Measurements from ENCODE around the gene NCR1. TPM values are rescaled to one million over a fixed set of nuclear protein-coding genes. Genes with fewer than 3 reads are reported as not detected.
"Not testable (repeated sequence)": the region's sequence is repeated elsewhere in the genome, so short reads cannot be mapped to it uniquely, and the experiment has no call there.

The NCR1 gene, protein sequence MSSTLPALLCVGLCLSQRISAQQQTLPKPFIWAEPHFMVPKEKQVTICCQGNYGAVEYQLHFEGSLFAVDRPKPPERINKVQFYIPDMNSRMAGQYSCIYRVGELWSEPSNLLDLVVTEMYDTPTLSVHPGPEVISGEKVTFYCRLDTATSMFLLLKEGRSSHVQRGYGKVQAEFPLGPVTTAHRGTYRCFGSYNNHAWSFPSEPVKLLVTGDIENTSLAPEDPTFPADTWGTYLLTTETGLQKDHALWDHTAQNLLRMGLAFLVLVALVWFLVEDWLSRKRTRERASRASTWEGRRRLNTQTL
- total RNA-seq = under 1 TPM; 0.34 to 0.50 TPM

GRCh38 chr19:54905803-54906511, at the start of gene NCR1:
Gene NCR1 (plus strand): TSS chr19:54906148. CDS start chr19:54906188, 40 bp downstream.
- ATAC-seq (ENCODE audit: low read depth) (no peak), DNase-seq (no peak)
- H3K4me3 Mint-ChIP-seq = no peak within 1 kb of the TSS
- H3K9me3 Mint-ChIP-seq = no peaks in the 10 kb centered on the region
- POLR2A ChIA-PET = no interaction called here
- H3K4me1 Mint-ChIP-seq = peaks cover 5% of the 10 kb centered on the region
- no peak within 1 kb of the TSS for H3K27ac Mint-ChIP-seq
- H3K27me3 Mint-ChIP-seq = peaks cover 7% of the 10 kb centered on the region
- H3K36me3 Mint-ChIP-seq = no peaks in the 10 kb centered on the region

DNA sequence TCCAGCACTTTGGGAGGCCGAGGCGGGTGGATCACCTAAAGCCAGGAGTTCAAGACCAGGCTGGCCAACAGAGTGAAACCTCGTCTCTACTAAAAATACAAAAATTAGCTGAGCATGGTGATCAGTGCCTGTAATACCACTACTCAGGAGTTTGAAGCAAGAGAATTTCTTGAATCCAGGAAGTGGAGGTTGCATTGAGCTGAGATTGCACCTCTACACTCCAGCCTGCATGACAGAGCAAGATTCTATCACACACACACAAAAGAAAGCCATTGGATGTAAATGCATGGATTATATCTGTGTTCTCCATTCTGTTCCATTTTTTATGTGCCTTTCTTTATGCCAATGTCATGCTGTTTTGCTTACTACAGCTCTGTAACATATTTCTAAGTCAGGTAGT, 47.5 kb upstream of the NCR1 start:
- POLR2A ChIA-PET; H3K36me3 Mint-ChIP-seq; ATAC-seq (ENCODE audit: low read depth); DNase-seq; H3K4me3 Mint-ChIP-seq; H3K27ac Mint-ChIP-seq; H3K4me1 Mint-ChIP-seq; H3K27me3 Mint-ChIP-seq; H3K9me3 Mint-ChIP-seq: not testable (repeated sequence)

DNA sequence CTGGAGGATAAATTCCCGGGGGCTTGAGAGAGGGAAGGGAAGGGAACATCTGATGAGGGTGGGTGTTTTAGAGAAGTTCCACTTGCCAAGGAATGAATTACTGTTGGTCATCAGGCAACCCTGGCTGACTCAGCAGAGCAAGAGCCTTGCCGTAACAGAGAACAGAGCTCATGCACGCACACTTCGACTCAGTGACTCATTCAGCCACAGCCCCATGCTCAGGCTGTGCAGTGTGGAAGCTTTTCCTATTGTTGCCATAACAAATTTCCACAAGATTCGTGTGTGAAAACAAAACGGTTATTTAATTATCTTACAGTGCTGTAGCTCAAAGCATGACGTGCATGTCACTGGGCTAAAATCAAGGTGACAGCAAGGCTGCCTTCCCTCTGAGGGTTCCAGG, 46.5 kb upstream of the NCR1 start:
- H3K4me1 Mint-ChIP-seq; POLR2A ChIA-PET; H3K4me3 Mint-ChIP-seq; H3K27ac Mint-ChIP-seq; DNase-seq; H3K9me3 Mint-ChIP-seq; ATAC-seq (ENCODE audit: low read depth); H3K36me3 Mint-ChIP-seq; H3K27me3 Mint-ChIP-seq: not testable (repeated sequence)

GRCh38 chr19:54863459-54863858, 42.5 kb upstream of the NCR1 start:
- H3K36me3 Mint-ChIP-seq; DNase-seq; H3K9me3 Mint-ChIP-seq; H3K4me3 Mint-ChIP-seq; H3K27me3 Mint-ChIP-seq; H3K4me1 Mint-ChIP-seq; H3K27ac Mint-ChIP-seq; POLR2A ChIA-PET; ATAC-seq (ENCODE audit: low read depth): not testable (repeated sequence)

- Mint-ChIP-seq H3K27me3 (peaks cover 17% of the 10 kb centered on the region), H3K36me3 (no peaks in the 10 kb centered on the region), H3K27ac (no peak overlapping the region), H3K9me3 (no peaks in the 10 kb centered on the region), H3K4me1 (peaks cover 9% of the 10 kb centered on the region), H3K4me3 (no peak overlapping the region)
- DNase-seq (no peak), ATAC-seq (ENCODE audit: low read depth) (no peak)
- POLR2A ChIA-PET = no interaction called here
Measured at GRCh38 chr19:54871696-54872095, 34.3 kb upstream of the NCR1 start.

GRCh38 chr19:54873990-54874389, 32.0 kb upstream of the NCR1 start, which contains the start of gene FCAR:
Gene FCAR (plus strand): TSS chr19:54874235. CDS start chr19:54874290, 55 bp downstream.
- no peak for ATAC-seq (ENCODE audit: low read depth)

DNA sequence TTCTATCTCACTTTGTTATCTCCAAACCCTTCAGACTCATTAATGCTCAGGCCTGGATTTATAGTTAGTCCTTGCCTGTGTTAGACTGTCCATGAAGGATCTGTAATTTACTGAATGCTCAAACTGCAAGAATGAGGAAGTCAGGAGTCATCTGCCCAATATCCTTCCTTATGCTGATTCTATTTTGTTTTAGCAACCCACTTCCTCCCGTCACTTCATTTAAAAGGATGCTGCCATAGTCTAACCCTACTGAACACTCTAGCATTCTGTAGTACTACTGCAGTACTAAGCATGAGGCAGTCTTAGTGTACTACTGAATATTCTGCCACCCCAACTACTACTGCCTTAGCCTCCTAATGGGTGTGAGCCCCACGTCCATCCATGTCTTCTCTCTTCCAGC, 30.4 kb upstream of the NCR1 start:
- Mint-ChIP-seq H3K27me3 (peaks cover 37% of the 10 kb centered on the region), H3K4me1 (peaks cover 9% of the 10 kb centered on the region), H3K4me3 (no peak overlapping the region), H3K9me3 (no peaks in the 10 kb centered on the region), H3K36me3 (no peaks in the 10 kb centered on the region), H3K27ac (no peak overlapping the region)
- POLR2A ChIA-PET = no interaction called here
- DNase-seq (no peak), ATAC-seq (ENCODE audit: low read depth) (peak; percentile 36)

More at GRCh38 chr19:54873990-54874389, 32.0 kb upstream of the NCR1 start, which contains the start of gene FCAR:
- POLR2A ChIA-PET = no interaction called here
- H3K4me1 Mint-ChIP-seq = peaks cover 9% of the 10 kb centered on the region
- peaks cover 32% of the 10 kb centered on the region for H3K27me3 Mint-ChIP-seq
- H3K27ac Mint-ChIP-seq = no peak within 1 kb of the TSS
- no peaks in the 10 kb centered on the region for H3K36me3 Mint-ChIP-seq
- no peak for DNase-seq
- H3K9me3 Mint-ChIP-seq = no peaks in the 10 kb centered on the region
- H3K4me3 Mint-ChIP-seq = no peak within 1 kb of the TSS

GRCh38 chr19:54877471-54877870, 28.5 kb upstream of the NCR1 start:
- DNase-seq (no peak), ATAC-seq (ENCODE audit: low read depth) (no peak)
- no peak overlapping the region for H3K27ac Mint-ChIP-seq
- no peaks in the 10 kb centered on the region for H3K9me3 Mint-ChIP-seq
- H3K4me3 Mint-ChIP-seq = no peak overlapping the region
- H3K27me3 Mint-ChIP-seq = peaks cover 45% of the 10 kb centered on the region
- POLR2A ChIA-PET = no interaction called here
- H3K4me1 Mint-ChIP-seq = peaks cover 14% of the 10 kb centered on the region
- H3K36me3 Mint-ChIP-seq = no peaks in the 10 kb centered on the region

DNA sequence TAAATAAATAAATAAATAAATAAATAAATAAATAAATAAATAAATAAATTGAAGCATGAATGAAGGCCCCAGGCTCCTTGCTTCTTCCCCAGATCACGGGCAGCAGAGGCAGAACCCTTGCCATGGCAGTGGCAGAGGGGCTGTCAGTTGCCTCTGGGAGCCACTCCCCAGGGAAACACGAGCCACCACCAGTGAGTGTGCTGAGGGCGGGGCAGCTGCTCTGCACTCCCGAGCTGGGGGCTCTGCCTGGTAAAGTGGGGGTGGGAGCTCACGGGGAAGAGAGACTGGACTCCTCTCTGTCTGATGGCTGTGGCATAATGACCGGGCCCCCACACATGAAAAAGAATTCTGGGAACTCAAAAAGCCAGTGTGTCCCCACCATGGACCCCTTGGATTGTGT, 24.1 kb upstream of the NCR1 start:
- DNase-seq (no peak), ATAC-seq (ENCODE audit: low read depth) (no peak)
- no peak overlapping the region for H3K4me3 Mint-ChIP-seq
- no peaks in the 10 kb centered on the region for H3K36me3 Mint-ChIP-seq
- H3K27me3 Mint-ChIP-seq = peaks cover 32% of the 10 kb centered on the region
- no peak overlapping the region for H3K27ac Mint-ChIP-seq
- H3K4me1 Mint-ChIP-seq = peaks cover 9% of the 10 kb centered on the region
- POLR2A ChIA-PET = interaction anchor here (0.9 to 1.7 kb wide), 4 partner anchors 160 to 278 kb away, joined by 3 to 8 read pairs (median 4); partner anchors contain the start of gene RDH13
- H3K9me3 Mint-ChIP-seq = no peaks in the 10 kb centered on the region

GRCh38 chr19:54882758-54883157, 23.2 kb upstream of the NCR1 start:
- Mint-ChIP-seq H3K27ac (peak overlapping the region; percentile 90), H3K9me3 (no peaks in the 10 kb centered on the region), H3K4me3 (peak overlapping the region; percentile 76), H3K27me3 (peaks cover 24% of the 10 kb centered on the region), H3K4me1 (peaks cover 9% of the 10 kb centered on the region), H3K36me3 (no peaks in the 10 kb centered on the region)
- DNase-seq (peak; percentile 45), ATAC-seq (ENCODE audit: low read depth) (peak; percentile 87)
- POLR2A ChIA-PET = interaction anchor here (1.2 to 1.7 kb wide), 2 partner anchors 159 to 198 kb away, joined by 3 to 8 read pairs; no protein-coding TSS in a partner anchor

- no peak overlapping the region for H3K4me3 Mint-ChIP-seq
- H3K27me3 Mint-ChIP-seq = peaks cover 20% of the 10 kb centered on the region
- H3K27ac Mint-ChIP-seq = peak overlapping the region; percentile 90
- no peaks in the 10 kb centered on the region for H3K9me3 Mint-ChIP-seq
- no peaks in the 10 kb centered on the region for H3K36me3 Mint-ChIP-seq
- no peak for DNase-seq
- POLR2A ChIA-PET = interaction anchor here (1.2 kb wide), 1 partner anchor 197 kb away, joined by 3 read pairs; no protein-coding TSS in a partner anchor
- peaks cover 9% of the 10 kb centered on the region for H3K4me1 Mint-ChIP-seq
- ATAC-seq (ENCODE audit: low read depth) = peak; percentile 8
Measured at GRCh38 chr19:54883228-54883627, 22.7 kb upstream of the NCR1 start.

GRCh38 chr19:54888239-54888638, 17.7 kb upstream of the NCR1 start:
- no peaks in the 10 kb centered on the region for H3K36me3 Mint-ChIP-seq
- DNase-seq = no peak
- no peak overlapping the region for H3K4me3 Mint-ChIP-seq
- H3K27ac Mint-ChIP-seq = no peak overlapping the region
- H3K9me3 Mint-ChIP-seq = no peaks in the 10 kb centered on the region
- POLR2A ChIA-PET = no interaction called here
- no peaks in the 10 kb centered on the region for H3K4me1 Mint-ChIP-seq
- no peak for ATAC-seq (ENCODE audit: low read depth)
- peaks cover 4% of the 10 kb centered on the region for H3K27me3 Mint-ChIP-seq

GRCh38 chr19:54889566-54889965, 16.4 kb upstream of the NCR1 start:
- Mint-ChIP-seq H3K4me3 (no peak overlapping the region), H3K9me3 (no peaks in the 10 kb centered on the region), H3K36me3 (no peaks in the 10 kb centered on the region), H3K27me3 (peaks cover 5% of the 10 kb centered on the region), H3K4me1 (no peaks in the 10 kb centered on the region), H3K27ac (no peak overlapping the region)
- ATAC-seq (ENCODE audit: low read depth) (no peak), DNase-seq (no peak)
- POLR2A ChIA-PET = no interaction called here

GRCh38 chr19:54893406-54893805, 12.5 kb upstream of the NCR1 start:
- no peak overlapping the region for H3K4me3 Mint-ChIP-seq
- peaks cover 10% of the 10 kb centered on the region for H3K27me3 Mint-ChIP-seq
- POLR2A ChIA-PET = interaction anchor here (0.7 kb wide), 1 partner anchor 27 kb away, joined by 3 read pairs; no protein-coding TSS in a partner anchor
- H3K4me1 Mint-ChIP-seq = no peaks in the 10 kb centered on the region
- ATAC-seq (ENCODE audit: low read depth) = no peak
- DNase-seq = no peak
- H3K9me3 Mint-ChIP-seq = no peaks in the 10 kb centered on the region
- no peak overlapping the region for H3K27ac Mint-ChIP-seq
- no peaks in the 10 kb centered on the region for H3K36me3 Mint-ChIP-seq
